Ovary (tissue), 9 donors: ENCODE measurements around the gene TJP2. TPM values are rescaled to one million over a fixed set of nuclear protein-coding genes. Genes with fewer than 3 reads are reported as not detected.
A peak's percentile ranks its signal among the peaks of the same experiment; 100 is the strongest.

ENCODE experiments used
- DNase-seq, 5 donors: peaks; one replicate each; pipeline ENCODE4 v3.0.0-alpha.2; 2019 to 2020
- H3K27ac ChIP-seq, 2 donors: fragments of 200-600 bp; one replicate each; pipeline versions ENCODE4 v1.5.1 to v1.8.0; 2019 to 2022
- H3K27me3 ChIP-seq: fragments of 200-600 bp; one replicate; pipeline ENCODE4 v1.8.0; 2022
- H3K36me3 ChIP-seq: fragments of 200-600 bp; sonication (generic); one replicate; pipeline ENCODE4 v1.5.1; 2019
- H3K4me1 ChIP-seq: one replicate; pipeline ENCODE4 v1.8.1; 2013; ENCODE audit warnings: mild to moderate bottlenecking, moderate library complexity; ENCODE audit not compliant: insufficient read depth
- H3K4me3 ChIP-seq: fragments of 200-600 bp; sonication (generic); one replicate; pipeline ENCODE4 v1.5.1; 2017
- H3K9me3 ChIP-seq, 2 donors: fragments of 200-600 bp in 1 of 2; sonication (generic) in 1 of 2; one replicate each; pipeline versions ENCODE4 v1.5.1 to v1.8.1; 2013 to 2019; ENCODE audit warnings: mild to moderate bottlenecking in 1 of 2, moderate library complexity in 1 of 2
- EP300 ChIP-seq: sonication (generic); formaldehyde crosslinking; IDR thresholded peaks from one replicate; pipeline ENCODE4 v1.6.1; 2017; ENCODE audit warnings: antibody characterized with exemption
- POLR2A ChIP-seq: fragments of 450-650 bp; IDR thresholded peaks from one replicate; pipeline ENCODE4 v1.6.1; 2017; ENCODE audit warnings: antibody characterized with exemption, mild to moderate bottlenecking, moderate library complexity
- WGBS, 3 donors: extraction: QIAGEN DNeasy Blood & Tissue Kit in 1 of 3; methylation state at CpG; one replicate each; pipeline versions ENCODE4 v1.1.5 to v1.1.7; 2013 to 2017; 5-methylcytosine and 5-hydroxymethylcytosine counted together
- intact Hi-C, 4 donors: fragments of 100-400 bp; cut with DNase I; formaldehyde crosslinking; loops; one replicate each; pipeline versions ENCODE4 v1.11.0 to v1.15.1; 2022 to 2023
- polyA plus RNA-seq, 2 donors: library from polyadenylated mRNA; stranded (reverse); fragments of 200-250 nt in 1 of 2; fragments of 350-450 nt in 1 of 2; fragmentation: Illumina TruSeq in 1 of 2; extraction: RNeasy Lipid Tissue Mini Kit (QIAGEN cat#74804) in 1 of 2; gene quantifications; one replicate each; pipeline ENCODE4 v1.2.3, GENCODE V29; 2013 to 2014
- total RNA-seq, 7 donors: library from RNA; depleted of rRNA in 2 of 7; stranded (reverse); fragments of >200 nt in 2 of 7; fragmentation: NEBNext Ultra II Directional in 3 of 7; extraction: Animal tissue kit (Norgen Biotek cat#: 25700) in 3 of 7; gene quantifications; one replicate each; pipeline versions ENCODE4 v1.1.0 to v1.2.4, GENCODE V29; 2016 to 2023
- TF ChIP-seq, protein P1 (sequence below), 3 donors: fragments of 450-650 bp in 2 of 3; fragments of 200-600 bp in 1 of 3; IDR thresholded peaks; one replicate each; pipeline versions ENCODE4 v1.5.1 to v1.8.0; 2016 to 2022; ENCODE audit warnings: antibody characterized with exemption in 3 of 3, mild to moderate bottlenecking in 1 of 3
- donor health status: DM: no; HTN: no; CAD: no; lungs with moderate emphysema.
- donor health status: DM: no; HTN: no; CAD: no.
- donor health status: Bipolar disorder and iron deficiency.
- donor health status: DM: yes; HTN: yes; CAD: no.
- donor health status: DM: no; HTN: no; CAD: no.
- donor health status: DM: yes; HTN: yes; CAD: no.

The TJP2 gene
- total and polyA plus RNA-seq, 9 donors = 40.5 to 143 (median 68.5) TPM

DNA sequence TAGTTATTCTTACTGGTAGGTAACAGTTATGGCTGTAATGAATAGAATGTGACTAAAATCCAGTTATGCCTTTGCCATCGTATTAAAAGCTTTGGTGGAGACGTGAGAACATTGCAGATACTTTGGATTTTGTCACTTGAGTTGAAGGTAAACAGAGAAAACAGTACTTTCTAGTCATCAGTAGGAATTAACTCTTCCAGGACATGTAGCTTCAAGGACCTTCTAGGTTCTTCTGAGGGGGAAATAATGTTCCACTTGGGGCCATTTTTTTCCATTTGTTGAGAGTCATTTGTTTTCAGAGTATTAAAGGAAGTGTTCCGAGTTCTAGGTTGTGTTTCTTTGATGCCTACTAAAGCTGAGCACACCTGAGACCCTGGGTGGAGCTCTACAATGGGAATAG is 6.1 kb downstream of the TJP2 start:
- no peak for TF ChIP-seq POLR2A
- TF ChIP-seq, protein P1, sequence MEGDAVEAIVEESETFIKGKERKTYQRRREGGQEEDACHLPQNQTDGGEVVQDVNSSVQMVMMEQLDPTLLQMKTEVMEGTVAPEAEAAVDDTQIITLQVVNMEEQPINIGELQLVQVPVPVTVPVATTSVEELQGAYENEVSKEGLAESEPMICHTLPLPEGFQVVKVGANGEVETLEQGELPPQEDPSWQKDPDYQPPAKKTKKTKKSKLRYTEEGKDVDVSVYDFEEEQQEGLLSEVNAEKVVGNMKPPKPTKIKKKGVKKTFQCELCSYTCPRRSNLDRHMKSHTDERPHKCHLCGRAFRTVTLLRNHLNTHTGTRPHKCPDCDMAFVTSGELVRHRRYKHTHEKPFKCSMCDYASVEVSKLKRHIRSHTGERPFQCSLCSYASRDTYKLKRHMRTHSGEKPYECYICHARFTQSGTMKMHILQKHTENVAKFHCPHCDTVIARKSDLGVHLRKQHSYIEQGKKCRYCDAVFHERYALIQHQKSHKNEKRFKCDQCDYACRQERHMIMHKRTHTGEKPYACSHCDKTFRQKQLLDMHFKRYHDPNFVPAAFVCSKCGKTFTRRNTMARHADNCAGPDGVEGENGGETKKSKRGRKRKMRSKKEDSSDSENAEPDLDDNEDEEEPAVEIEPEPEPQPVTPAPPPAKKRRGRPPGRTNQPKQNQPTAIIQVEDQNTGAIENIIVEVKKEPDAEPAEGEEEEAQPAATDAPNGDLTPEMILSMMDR (IDR thresholded peaks at IDR 0.05) = no peak
- TF ChIP-seq EP300 = no peak
- H3K9me3 ChIP-seq = no peaks in the 10 kb centered on the region
- no peak overlapping the region for H3K4me3 ChIP-seq
- H3K4me1 ChIP-seq = peaks cover 8% of the 10 kb centered on the region
- DNase-seq = no peak
- no peaks in the 10 kb centered on the region for H3K36me3 ChIP-seq
- intact Hi-C loops = no loop called here
- 88 to 95% (median 94%) methylated on average over 3 of the region's 3 CpGs for WGBS, 3 donors
- no peaks in the 10 kb centered on the region for H3K27me3 ChIP-seq
- no peak overlapping the region for H3K27ac ChIP-seq

DNA sequence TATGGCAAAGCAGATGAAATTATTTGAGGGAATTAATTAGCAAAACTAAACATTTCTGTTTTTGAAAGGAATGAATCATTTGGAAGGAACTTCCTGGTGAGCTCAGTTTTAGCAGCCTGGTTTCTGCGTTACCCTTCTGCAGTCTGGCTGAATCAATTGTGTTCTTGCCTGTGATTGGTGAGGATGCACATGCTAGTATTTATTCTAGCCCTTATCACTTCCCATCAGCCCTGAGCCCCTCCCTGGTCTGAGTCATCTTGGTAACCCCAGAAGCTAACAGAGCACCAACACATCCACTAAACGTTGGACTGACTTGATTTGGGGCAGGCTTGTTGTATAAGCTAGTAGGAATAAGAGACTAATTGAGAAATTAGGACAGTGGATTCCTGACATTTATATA is 6.6 kb downstream of the TJP2 start:
- Histone ChIP-seq H3K4me3 (no peak overlapping the region), H3K4me1 (peaks cover 8% of the 10 kb centered on the region), H3K27ac (no peak overlapping the region), H3K36me3 (no peaks in the 10 kb centered on the region), H3K27me3 (no peaks in the 10 kb centered on the region), H3K9me3 (no peaks in the 10 kb centered on the region)
- TF ChIP-seq POLR2A (no peak), EP300 (no peak)
- TF ChIP-seq, protein P1 (IDR thresholded peaks at IDR 0.05) = no peak
- WGBS, 3 donors = 41 to 55% (median 43%) methylated on average over 2 of the region's 2 CpGs
- DNase-seq = no peak
- intact Hi-C loops = no loop called here

DNA sequence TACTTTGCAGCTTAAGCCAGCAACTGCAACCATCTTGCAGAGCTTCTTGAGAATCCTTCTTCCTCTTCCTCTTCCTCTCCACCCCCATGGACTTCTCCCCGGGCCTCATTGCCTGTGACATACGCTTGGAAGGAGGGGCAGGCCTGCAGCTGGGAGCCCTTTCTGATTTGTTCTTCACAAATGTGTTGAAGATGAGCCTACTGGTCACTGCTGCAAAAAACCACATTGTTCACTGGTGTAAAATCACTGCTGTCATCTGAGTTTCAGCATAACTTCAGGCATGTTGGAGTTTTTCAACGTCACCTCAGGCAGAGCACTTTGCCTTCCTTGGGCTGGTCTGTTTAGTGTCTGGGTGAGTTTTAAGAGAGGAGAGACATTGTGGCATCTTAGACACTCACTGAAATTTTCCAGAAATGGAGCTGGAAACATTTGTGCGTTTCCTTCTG is 7.9 kb downstream of the TJP2 start:
- Histone ChIP-seq H3K27me3 (no peaks in the 10 kb centered on the region), H3K9me3 (no peaks in the 10 kb centered on the region), H3K4me1 (peaks cover 7% of the 10 kb centered on the region), H3K4me3 (no peak overlapping the region), H3K36me3 (no peaks in the 10 kb centered on the region), H3K27ac (peak overlapping the region in 1 of 2 donors; percentile 54)
- DNase-seq = no peak
- TF ChIP-seq EP300 = no peak
- 41 to 59% (median 50%) methylated on average over 4 of the region's 4 CpGs for WGBS, 3 donors
- intact Hi-C loops = no loop called here

- H3K27ac ChIP-seq = no peak overlapping the region
- intact Hi-C loops = no loop called here
- 75 to 82% (median 79%) methylated on average over 5 of the region's 5 CpGs for WGBS, 3 donors
Measured at GRCh38 chr9:69184266-69184665, 10.2 kb downstream of the TJP2 start.

GRCh38 chr9:69186841-69187611 is 12.9 kb downstream of the TJP2 start:
- Histone ChIP-seq H3K36me3 (no peaks in the 10 kb centered on the region), H3K27me3 (no peaks in the 10 kb centered on the region), H3K27ac (peak overlapping the region in 1 of 2 donors; percentile 73), H3K9me3 (no peaks in the 10 kb centered on the region), H3K4me1 (peaks cover 11% of the 10 kb centered on the region), H3K4me3 (no peak overlapping the region)
- TF ChIP-seq EP300 = peak; percentile 39
- TF ChIP-seq, protein P1 (IDR thresholded peaks at IDR 0.05) = no peak
- no peak for TF ChIP-seq POLR2A
- no peak for DNase-seq
- WGBS, 3 donors = 9 to 12% (median 10%) methylated on average over 7 of the region's 7 CpGs
- intact Hi-C loops = loop anchor here in 1 of 4 donors (5.0 kb wide), 1 partner anchor 150 kb away; the partner anchor contains the start of gene FXN

More at GRCh38 chr9:69184266-69184665, 10.2 kb downstream of the TJP2 start:
- no peaks in the 10 kb centered on the region for H3K9me3 ChIP-seq
- no peak overlapping the region for H3K4me3 ChIP-seq
- no peaks in the 10 kb centered on the region for H3K27me3 ChIP-seq
- no peaks in the 10 kb centered on the region for H3K36me3 ChIP-seq
- H3K4me1 ChIP-seq = peaks cover 12% of the 10 kb centered on the region
- DNase-seq = no peak
- TF ChIP-seq POLR2A (no peak), EP300 (no peak)
